ENCODE results near the gene TRIM2. TPM values are rescaled to one million over a fixed set of nuclear protein-coding genes. Genes with fewer than 3 reads are reported as not detected.
A peak's percentile ranks its signal among the peaks of the same experiment; 100 is the strongest.

The TRIM2 gene
- total and polyA plus RNA-seq, 2 experiments from 2014 or later = 22.0 to 61.5 TPM

DNA sequence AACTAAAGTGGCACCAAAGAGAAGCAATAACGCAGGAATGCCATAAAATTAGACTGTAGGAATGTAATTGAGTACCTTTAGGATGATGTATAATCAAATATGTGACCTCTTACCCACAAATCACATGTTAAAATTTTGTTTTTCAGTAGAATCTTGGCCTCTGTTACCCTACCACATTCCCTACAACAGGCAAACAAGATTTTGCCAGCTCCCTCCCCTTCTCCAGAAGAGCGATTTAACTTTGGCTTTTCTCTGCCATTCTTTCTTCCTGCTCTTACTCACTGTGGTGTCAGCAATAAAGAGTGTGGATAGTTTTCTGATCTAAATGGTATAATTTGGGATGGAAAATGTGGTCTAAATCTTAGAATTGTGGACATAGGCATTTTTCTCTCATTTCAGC, 57.2 kb downstream of the TRIM2 start:
- H3K4me3 ChIP-seq = no peak overlapping the region
- no peak for TF ChIP-seq ZNF331 (CRISPR knock-in tag; IDR thresholded peaks at IDR 0.05; ENCODE audit: low read depth)
- no peak for TF ChIP-seq EZH2 (IDR thresholded peaks at IDR 0.05; ENCODE audit: low read depth, unreplicated experiment)
- TF ChIP-seq, protein P1, sequence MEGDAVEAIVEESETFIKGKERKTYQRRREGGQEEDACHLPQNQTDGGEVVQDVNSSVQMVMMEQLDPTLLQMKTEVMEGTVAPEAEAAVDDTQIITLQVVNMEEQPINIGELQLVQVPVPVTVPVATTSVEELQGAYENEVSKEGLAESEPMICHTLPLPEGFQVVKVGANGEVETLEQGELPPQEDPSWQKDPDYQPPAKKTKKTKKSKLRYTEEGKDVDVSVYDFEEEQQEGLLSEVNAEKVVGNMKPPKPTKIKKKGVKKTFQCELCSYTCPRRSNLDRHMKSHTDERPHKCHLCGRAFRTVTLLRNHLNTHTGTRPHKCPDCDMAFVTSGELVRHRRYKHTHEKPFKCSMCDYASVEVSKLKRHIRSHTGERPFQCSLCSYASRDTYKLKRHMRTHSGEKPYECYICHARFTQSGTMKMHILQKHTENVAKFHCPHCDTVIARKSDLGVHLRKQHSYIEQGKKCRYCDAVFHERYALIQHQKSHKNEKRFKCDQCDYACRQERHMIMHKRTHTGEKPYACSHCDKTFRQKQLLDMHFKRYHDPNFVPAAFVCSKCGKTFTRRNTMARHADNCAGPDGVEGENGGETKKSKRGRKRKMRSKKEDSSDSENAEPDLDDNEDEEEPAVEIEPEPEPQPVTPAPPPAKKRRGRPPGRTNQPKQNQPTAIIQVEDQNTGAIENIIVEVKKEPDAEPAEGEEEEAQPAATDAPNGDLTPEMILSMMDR (conservative IDR thresholded peaks at IDR 0.05; ENCODE audit: low read depth in 2 of 2) = no peak
- no peak for TF ChIP-seq POLR2AphosphoS5 (IDR thresholded peaks at IDR 0.05; ENCODE audit: low read depth)
- no peak for TF ChIP-seq STAT1 (IDR thresholded peaks at IDR 0.05; ENCODE audit: unreplicated experiment)
- TF ChIP-seq ZNF114 (CRISPR knock-in tag; IDR thresholded peaks at IDR 0.05) = no peak
- TF ChIP-seq, protein P2, sequence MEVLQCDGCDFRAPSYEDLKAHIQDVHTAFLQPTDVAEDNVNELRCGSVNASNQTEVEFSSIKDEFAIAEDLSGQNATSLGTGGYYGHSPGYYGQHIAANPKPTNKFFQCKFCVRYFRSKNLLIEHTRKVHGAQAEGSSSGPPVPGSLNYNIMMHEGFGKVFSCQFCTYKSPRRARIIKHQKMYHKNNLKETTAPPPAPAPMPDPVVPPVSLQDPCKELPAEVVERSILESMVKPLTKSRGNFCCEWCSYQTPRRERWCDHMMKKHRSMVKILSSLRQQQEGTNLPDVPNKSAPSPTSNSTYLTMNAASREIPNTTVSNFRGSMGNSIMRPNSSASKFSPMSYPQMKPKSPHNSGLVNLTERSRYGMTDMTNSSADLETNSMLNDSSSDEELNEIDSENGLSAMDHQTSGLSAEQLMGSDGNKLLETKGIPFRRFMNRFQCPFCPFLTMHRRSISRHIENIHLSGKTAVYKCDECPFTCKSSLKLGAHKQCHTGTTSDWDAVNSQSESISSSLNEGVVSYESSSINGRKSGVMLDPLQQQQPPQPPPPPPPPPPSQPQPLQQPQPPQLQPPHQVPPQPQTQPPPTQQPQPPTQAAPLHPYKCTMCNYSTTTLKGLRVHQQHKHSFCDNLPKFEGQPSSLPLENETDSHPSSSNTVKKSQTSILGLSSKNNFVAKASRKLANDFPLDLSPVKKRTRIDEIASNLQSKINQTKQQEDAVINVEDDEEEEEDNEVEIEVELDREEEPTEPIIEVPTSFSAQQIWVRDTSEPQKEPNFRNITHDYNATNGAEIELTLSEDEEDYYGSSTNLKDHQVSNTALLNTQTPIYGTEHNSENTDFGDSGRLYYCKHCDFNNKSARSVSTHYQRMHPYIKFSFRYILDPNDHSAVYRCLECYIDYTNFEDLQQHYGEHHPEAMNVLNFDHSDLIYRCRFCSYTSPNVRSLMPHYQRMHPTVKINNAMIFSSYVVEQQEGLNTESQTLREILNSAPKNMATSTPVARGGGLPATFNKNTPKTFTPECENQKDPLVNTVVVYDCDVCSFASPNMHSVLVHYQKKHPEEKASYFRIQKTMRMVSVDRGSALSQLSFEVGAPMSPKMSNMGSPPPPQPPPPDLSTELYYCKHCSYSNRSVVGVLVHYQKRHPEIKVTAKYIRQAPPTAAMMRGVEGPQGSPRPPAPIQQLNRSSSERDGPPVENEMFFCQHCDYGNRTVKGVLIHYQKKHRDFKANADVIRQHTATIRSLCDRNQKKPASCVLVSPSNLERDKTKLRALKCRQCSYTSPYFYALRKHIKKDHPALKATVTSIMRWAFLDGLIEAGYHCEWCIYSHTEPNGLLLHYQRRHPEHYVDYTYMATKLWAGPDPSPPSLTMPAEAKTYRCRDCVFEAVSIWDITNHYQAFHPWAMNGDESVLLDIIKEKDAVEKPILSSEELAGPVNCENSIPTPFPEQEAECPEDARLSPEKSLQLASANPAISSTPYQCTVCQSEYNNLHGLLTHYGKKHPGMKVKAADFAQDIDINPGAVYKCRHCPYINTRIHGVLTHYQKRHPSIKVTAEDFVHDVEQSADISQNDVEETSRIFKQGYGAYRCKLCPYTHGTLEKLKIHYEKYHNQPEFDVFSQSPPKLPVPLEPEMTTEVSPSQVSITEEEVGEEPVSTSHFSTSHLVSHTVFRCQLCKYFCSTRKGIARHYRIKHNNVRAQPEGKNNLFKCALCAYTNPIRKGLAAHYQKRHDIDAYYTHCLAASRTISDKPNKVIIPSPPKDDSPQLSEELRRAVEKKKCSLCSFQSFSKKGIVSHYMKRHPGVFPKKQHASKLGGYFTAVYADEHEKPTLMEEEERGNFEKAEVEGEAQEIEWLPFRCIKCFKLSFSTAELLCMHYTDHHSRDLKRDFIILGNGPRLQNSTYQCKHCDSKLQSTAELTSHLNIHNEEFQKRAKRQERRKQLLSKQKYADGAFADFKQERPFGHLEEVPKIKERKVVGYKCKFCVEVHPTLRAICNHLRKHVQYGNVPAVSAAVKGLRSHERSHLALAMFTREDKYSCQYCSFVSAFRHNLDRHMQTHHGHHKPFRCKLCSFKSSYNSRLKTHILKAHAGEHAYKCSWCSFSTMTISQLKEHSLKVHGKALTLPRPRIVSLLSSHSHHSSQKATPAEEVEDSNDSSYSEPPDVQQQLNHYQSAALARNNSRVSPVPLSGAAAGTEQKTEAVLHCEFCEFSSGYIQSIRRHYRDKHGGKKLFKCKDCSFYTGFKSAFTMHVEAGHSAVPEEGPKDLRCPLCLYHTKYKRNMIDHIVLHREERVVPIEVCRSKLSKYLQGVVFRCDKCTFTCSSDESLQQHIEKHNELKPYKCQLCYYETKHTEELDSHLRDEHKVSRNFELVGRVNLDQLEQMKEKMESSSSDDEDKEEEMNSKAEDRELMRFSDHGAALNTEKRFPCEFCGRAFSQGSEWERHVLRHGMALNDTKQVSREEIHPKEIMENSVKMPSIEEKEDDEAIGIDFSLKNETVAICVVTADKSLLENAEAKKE (CRISPR knock-in tag; IDR thresholded peaks at IDR 0.05) = no peak
- no peak for TF ChIP-seq EZH2phosphoT487 (IDR thresholded peaks at IDR 0.05; ENCODE audit: unreplicated experiment)
- TF ChIP-seq CREB1 (CRISPR knock-in tag; IDR thresholded peaks at IDR 0.05; ENCODE audit: low read depth) = no peak
- TF ChIP-seq NANOG (IDR thresholded peaks at IDR 0.05; ENCODE audit: borderline replicate concordance) = no peak
- TF ChIP-seq, protein P3, sequence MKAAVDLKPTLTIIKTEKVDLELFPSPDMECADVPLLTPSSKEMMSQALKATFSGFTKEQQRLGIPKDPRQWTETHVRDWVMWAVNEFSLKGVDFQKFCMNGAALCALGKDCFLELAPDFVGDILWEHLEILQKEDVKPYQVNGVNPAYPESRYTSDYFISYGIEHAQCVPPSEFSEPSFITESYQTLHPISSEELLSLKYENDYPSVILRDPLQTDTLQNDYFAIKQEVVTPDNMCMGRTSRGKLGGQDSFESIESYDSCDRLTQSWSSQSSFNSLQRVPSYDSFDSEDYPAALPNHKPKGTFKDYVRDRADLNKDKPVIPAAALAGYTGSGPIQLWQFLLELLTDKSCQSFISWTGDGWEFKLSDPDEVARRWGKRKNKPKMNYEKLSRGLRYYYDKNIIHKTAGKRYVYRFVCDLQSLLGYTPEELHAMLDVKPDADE (IDR thresholded peaks at IDR 0.05) = no peak
- TF ChIP-seq JUNB (IDR thresholded peaks at IDR 0.05; ENCODE audit: unreplicated experiment) = no peak
- TF ChIP-seq, protein P4, sequence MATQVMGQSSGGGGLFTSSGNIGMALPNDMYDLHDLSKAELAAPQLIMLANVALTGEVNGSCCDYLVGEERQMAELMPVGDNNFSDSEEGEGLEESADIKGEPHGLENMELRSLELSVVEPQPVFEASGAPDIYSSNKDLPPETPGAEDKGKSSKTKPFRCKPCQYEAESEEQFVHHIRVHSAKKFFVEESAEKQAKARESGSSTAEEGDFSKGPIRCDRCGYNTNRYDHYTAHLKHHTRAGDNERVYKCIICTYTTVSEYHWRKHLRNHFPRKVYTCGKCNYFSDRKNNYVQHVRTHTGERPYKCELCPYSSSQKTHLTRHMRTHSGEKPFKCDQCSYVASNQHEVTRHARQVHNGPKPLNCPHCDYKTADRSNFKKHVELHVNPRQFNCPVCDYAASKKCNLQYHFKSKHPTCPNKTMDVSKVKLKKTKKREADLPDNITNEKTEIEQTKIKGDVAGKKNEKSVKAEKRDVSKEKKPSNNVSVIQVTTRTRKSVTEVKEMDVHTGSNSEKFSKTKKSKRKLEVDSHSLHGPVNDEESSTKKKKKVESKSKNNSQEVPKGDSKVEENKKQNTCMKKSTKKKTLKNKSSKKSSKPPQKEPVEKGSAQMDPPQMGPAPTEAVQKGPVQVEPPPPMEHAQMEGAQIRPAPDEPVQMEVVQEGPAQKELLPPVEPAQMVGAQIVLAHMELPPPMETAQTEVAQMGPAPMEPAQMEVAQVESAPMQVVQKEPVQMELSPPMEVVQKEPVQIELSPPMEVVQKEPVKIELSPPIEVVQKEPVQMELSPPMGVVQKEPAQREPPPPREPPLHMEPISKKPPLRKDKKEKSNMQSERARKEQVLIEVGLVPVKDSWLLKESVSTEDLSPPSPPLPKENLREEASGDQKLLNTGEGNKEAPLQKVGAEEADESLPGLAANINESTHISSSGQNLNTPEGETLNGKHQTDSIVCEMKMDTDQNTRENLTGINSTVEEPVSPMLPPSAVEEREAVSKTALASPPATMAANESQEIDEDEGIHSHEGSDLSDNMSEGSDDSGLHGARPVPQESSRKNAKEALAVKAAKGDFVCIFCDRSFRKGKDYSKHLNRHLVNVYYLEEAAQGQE (IDR thresholded peaks at IDR 0.05; ENCODE audit: unreplicated experiment) = no peak
- no peaks in the 10 kb centered on the region for H4K20me1 ChIP-seq (replicated peaks; ENCODE audit: insufficient read depth)
- H3K79me2 ChIP-seq (replicated peaks; ENCODE audit: insufficient read depth) = peaks cover 54% of the 10 kb centered on the region
- H3K36me3 ChIP-seq (ENCODE audit: insufficient read depth) = no peaks in the 10 kb centered on the region
- Mint-ChIP-seq H3K27ac (peak overlapping the region; percentile 79), H3K27me3 (ENCODE audit: insufficient read depth, low read depth, poor library complexity) (peaks cover 2% of the 10 kb centered on the region), H3K4me1 (peaks cover 45% of the 10 kb centered on the region), H3K9me3 (0 out of 3 replicates have a peak, but pooled peaks cover 7% of the 10 kb centered on the region), H3K4me3 (no peak overlapping the region; the same call in 2 of the 3 replicates), H3K36me3 (ENCODE audit: low read depth) (peaks cover 20% of the 10 kb centered on the region; the same call in 2 of the 3 replicates)
- 0 out of 2 replicates have a peak, but pooled peaks cover 4% of the 10 kb centered on the region for H3F3A ChIP-seq (replicated peaks; ENCODE audit: low read depth)
- ATAC-seq (no peak), DNase-seq (ENCODE audit: low spot score) (no peak)
- no peaks in the 10 kb centered on the region for H3K9me2 ChIP-seq (ENCODE audit: insufficient read depth)
- peak overlapping the region; percentile 44 for H3K4me2 ChIP-seq
- H3K27ac ChIP-seq (ENCODE audit: low read depth) = peak overlapping the region; percentile 26; the same call in 1 of the 2 replicates
- no peak overlapping the region for H2AFZ ChIP-seq
- peaks cover 47% of the 10 kb centered on the region for H3K4me1 ChIP-seq (ENCODE audit: insufficient read depth)
- H3K27me3 ChIP-seq (ENCODE audit: insufficient read depth) = no peaks in the 10 kb centered on the region
